Measurements from ENCODE around the gene RIMBP3C. TPM values are rescaled to one million over a fixed set of nuclear protein-coding genes. Genes with fewer than 3 reads are reported as not detected.
A peak's percentile ranks its signal among the peaks of the same experiment; 100 is the strongest.

The RIMBP3C gene
- total RNA-seq, 1 experiment from 2014 or later = 1.9 TPM

DNA sequence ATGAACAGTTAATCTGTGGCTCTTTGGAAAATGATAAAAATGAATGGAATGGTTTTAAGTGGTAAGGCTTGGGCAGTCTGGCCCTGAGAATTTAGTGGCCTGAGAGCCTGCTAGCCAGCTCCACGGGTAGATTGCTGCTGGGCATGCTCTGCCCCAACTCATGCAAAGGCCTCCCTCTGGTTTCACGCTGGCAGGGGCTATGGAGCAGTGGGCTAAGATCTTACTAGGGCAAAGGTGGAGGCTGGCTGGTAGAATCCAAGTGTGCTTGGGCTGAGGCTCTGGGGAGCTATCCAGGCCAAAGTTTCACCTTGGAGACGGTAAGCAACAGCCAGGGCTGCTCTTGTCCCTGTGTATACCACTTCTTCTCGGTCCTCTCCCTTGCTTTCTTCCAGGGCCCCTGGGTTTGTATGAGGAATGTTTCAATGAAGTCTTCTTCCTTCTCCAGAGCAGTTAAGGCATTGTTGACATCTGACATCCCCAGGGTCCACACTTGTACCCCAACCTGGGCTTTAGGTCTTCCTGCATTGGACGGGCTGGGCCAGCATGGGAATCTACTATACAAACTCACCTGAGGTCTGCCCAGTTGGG is 43.7 kb upstream of the RIMBP3C start:
- no peak for TF ChIP-seq EZH2 (IDR thresholded peaks at IDR 0.05; ENCODE audit: borderline replicate concordance, low read depth, low read length, poor library complexity, severe bottlenecking)
- no peak for TF ChIP-seq CTCF (conservative IDR thresholded peaks at IDR 0.05; ENCODE audit: low read depth, low read length)
- peaks cover 62% of the 10 kb centered on the region for H3K36me3 ChIP-seq (ENCODE audit: insufficient read depth, low read length, poor library complexity, severe bottlenecking)
- POLR2A ChIA-PET (ENCODE audit: low non-redundant PET) = no interaction called here
- BruUV-seq (replicated peaks) = no TSS peak
- CTCF ChIA-PET = no interaction called here
- no peaks in the 10 kb centered on the region for H3K9me3 ChIP-seq (ENCODE audit: low read depth, low read length, poor library complexity, severe bottlenecking)
- intact Hi-C loops (cut with micrococcal nuclease; ENCODE audit: unreplicated experiment) = no loop called here
- H3K27me3 ChIP-seq (replicated peaks; ENCODE audit: insufficient read depth, low read depth, low read length, poor library complexity) = no peaks in the 10 kb centered on the region
- no peak overlapping the region for H3K4me3 ChIP-seq (ENCODE audit: low read depth, low read length, poor library complexity, severe bottlenecking)
- DNase-seq (ENCODE audit: low spot score) = no peak
- no peaks in the 10 kb centered on the region for H3K4me1 ChIP-seq (ENCODE audit: insufficient read depth, low read length, poor library complexity, severe bottlenecking)
- no peak overlapping the region for H3K27ac ChIP-seq (ENCODE audit: low read depth, low read length, poor library complexity, severe bottlenecking)

GRCh38 chr22:21593406-21594232 is 42.4 kb upstream of the RIMBP3C start:
- Histone ChIP-seq H3K27me3 (replicated peaks; ENCODE audit: insufficient read depth, low read depth, low read length, poor library complexity) (no peaks in the 10 kb centered on the region), H3K4me3 (ENCODE audit: low read depth, low read length, poor library complexity, severe bottlenecking) (no peak overlapping the region), H3K27ac (ENCODE audit: low read depth, low read length, poor library complexity, severe bottlenecking) (no peak overlapping the region), H3K4me1 (ENCODE audit: insufficient read depth, low read length, poor library complexity, severe bottlenecking) (no peaks in the 10 kb centered on the region), H3K36me3 (ENCODE audit: insufficient read depth, low read length, poor library complexity, severe bottlenecking) (peaks cover 56% of the 10 kb centered on the region), H3K9me3 (ENCODE audit: low read depth, low read length, poor library complexity, severe bottlenecking) (no peaks in the 10 kb centered on the region)
- POLR2A ChIA-PET (ENCODE audit: low non-redundant PET) = no interaction called here
- TF ChIP-seq EZH2 (IDR thresholded peaks at IDR 0.05; ENCODE audit: borderline replicate concordance, low read depth, low read length, poor library complexity, severe bottlenecking) (no peak), CTCF (conservative IDR thresholded peaks at IDR 0.05; ENCODE audit: low read depth, low read length) (peak; percentile 35)
- intact Hi-C loops (cut with micrococcal nuclease; ENCODE audit: unreplicated experiment) = no loop called here
- no TSS peak for BruUV-seq (replicated peaks)
- no peak for DNase-seq (ENCODE audit: low spot score)
- CTCF ChIA-PET = no interaction called here

DNA sequence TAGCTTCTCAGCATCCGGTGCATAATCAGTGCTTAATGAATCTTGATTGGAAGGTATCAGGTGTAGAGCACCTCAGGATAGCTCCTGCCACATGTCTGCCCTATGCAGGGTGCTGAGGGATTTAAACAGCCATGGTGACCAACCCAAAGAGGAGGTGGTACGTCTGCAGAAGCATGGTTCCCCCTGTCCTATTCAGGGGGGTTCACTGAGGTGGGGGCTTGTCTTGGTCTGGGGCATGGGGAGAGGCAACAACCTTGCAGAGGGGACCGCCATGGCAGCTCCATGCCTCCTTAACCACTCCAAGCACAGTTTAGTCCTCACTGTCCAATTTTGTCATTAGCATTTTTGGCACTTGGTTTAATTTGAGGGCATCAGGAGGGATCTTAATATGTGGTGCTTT is 41.2 kb upstream of the RIMBP3C start:
- no TSS peak for BruUV-seq (replicated peaks)
- peaks cover 54% of the 10 kb centered on the region for H3K36me3 ChIP-seq (ENCODE audit: insufficient read depth, low read length, poor library complexity, severe bottlenecking)
- intact Hi-C loops (cut with micrococcal nuclease; ENCODE audit: unreplicated experiment) = no loop called here
- no peaks in the 10 kb centered on the region for H3K9me3 ChIP-seq (ENCODE audit: low read depth, low read length, poor library complexity, severe bottlenecking)
- DNase-seq (ENCODE audit: low spot score) = no peak
- no peak for TF ChIP-seq CTCF (conservative IDR thresholded peaks at IDR 0.05; ENCODE audit: low read depth, low read length)
- no peak for TF ChIP-seq EZH2 (IDR thresholded peaks at IDR 0.05; ENCODE audit: borderline replicate concordance, low read depth, low read length, poor library complexity, severe bottlenecking)
- CTCF ChIA-PET = no interaction called here
- no peak overlapping the region for H3K27ac ChIP-seq (ENCODE audit: low read depth, low read length, poor library complexity, severe bottlenecking)
- POLR2A ChIA-PET (ENCODE audit: low non-redundant PET) = no interaction called here
- no peak overlapping the region for H3K4me3 ChIP-seq (ENCODE audit: low read depth, low read length, poor library complexity, severe bottlenecking)
- no peaks in the 10 kb centered on the region for H3K4me1 ChIP-seq (ENCODE audit: insufficient read depth, low read length, poor library complexity, severe bottlenecking)
- H3K27me3 ChIP-seq (replicated peaks; ENCODE audit: insufficient read depth, low read depth, low read length, poor library complexity) = no peaks in the 10 kb centered on the region
